ENCODE measurements around the gene RERE. TPM values are rescaled to one million over a fixed set of nuclear protein-coding genes. Genes with fewer than 3 reads are reported as not detected.
A peak's percentile ranks its signal among the peaks of the same experiment; 100 is the strongest.

Gene RERE
- total RNA-seq, 2 experiments from 2014 or later: 73.1 to 211 TPM

- Histone ChIP-seq H2AFZ (ENCODE audit: low read length) (no peak overlapping the region), H3K27ac (ENCODE audit: low read depth, low read length, poor library complexity, severe bottlenecking) (no peak overlapping the region), H3K4me3 (ENCODE audit: low read depth, low read length, poor library complexity, severe bottlenecking) (no peak overlapping the region), H3K4me1 (ENCODE audit: insufficient read depth, low read length, poor library complexity, severe bottlenecking) (no peaks in the 10 kb centered on the region), H3K9me2 (ENCODE audit: insufficient read depth, low read length) (no peaks in the 10 kb centered on the region), H4K20me1 (ENCODE audit: insufficient read depth, low read length) (no peaks in the 10 kb centered on the region), H3K9me3 (ENCODE audit: low read length) (no peaks in the 10 kb centered on the region), H3K4me2 (ENCODE audit: low read length) (no peak overlapping the region), H3K79me2 (ENCODE audit: insufficient read depth, low read depth, low read length) (no peaks in the 10 kb centered on the region), H3K36me3 (ENCODE audit: insufficient read depth, low read length) (0 out of 2 replicates have a peak, but pooled peaks cover 4% of the 10 kb centered on the region)
- no TSS peak for BruUV-seq (replicated peaks)
- intact Hi-C loops (cut with micrococcal nuclease; ENCODE audit: unreplicated experiment): no loop called here
- TF ChIP-seq, protein P1, sequence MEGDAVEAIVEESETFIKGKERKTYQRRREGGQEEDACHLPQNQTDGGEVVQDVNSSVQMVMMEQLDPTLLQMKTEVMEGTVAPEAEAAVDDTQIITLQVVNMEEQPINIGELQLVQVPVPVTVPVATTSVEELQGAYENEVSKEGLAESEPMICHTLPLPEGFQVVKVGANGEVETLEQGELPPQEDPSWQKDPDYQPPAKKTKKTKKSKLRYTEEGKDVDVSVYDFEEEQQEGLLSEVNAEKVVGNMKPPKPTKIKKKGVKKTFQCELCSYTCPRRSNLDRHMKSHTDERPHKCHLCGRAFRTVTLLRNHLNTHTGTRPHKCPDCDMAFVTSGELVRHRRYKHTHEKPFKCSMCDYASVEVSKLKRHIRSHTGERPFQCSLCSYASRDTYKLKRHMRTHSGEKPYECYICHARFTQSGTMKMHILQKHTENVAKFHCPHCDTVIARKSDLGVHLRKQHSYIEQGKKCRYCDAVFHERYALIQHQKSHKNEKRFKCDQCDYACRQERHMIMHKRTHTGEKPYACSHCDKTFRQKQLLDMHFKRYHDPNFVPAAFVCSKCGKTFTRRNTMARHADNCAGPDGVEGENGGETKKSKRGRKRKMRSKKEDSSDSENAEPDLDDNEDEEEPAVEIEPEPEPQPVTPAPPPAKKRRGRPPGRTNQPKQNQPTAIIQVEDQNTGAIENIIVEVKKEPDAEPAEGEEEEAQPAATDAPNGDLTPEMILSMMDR (conservative IDR thresholded peaks at IDR 0.05; ENCODE audit: low read length): no peak
- TF ChIP-seq EZH2phosphoT487 (IDR thresholded peaks at IDR 0.05; ENCODE audit: borderline replicate concordance, low read depth, low read length): no peak
- ChIA-PET CTCF (ENCODE audit: unreplicated experiment) (no interaction called here), POLR2A (no interaction called here)
- no peak for DNase-seq (ENCODE audit: low spot score)
These were observed 234.4 kb downstream of the RERE start for GRCh38 chr1:8583031-8583430.

GRCh38 chr1:8580566-8580965 is 236.9 kb downstream of the RERE start:
- Histone ChIP-seq H3K4me3 (ENCODE audit: low read depth, low read length, poor library complexity, severe bottlenecking) (no peak overlapping the region), H3K9me3 (ENCODE audit: low read length) (no peaks in the 10 kb centered on the region), H3K79me2 (ENCODE audit: insufficient read depth, low read depth, low read length) (no peaks in the 10 kb centered on the region), H2AFZ (ENCODE audit: low read length) (no peak overlapping the region), H3K4me1 (ENCODE audit: insufficient read depth, low read length, poor library complexity, severe bottlenecking) (no peaks in the 10 kb centered on the region), H4K20me1 (ENCODE audit: insufficient read depth, low read length) (no peaks in the 10 kb centered on the region), H3K36me3 (ENCODE audit: insufficient read depth, low read length) (0 out of 2 replicates have a peak, but pooled peaks cover 4% of the 10 kb centered on the region), H3K27ac (ENCODE audit: low read depth, low read length, poor library complexity, severe bottlenecking) (no peak overlapping the region), H3K4me2 (ENCODE audit: low read length) (no peak overlapping the region), H3K9me2 (ENCODE audit: insufficient read depth, low read length) (no peaks in the 10 kb centered on the region)
- POLR2A ChIA-PET: interaction anchor here (0.7 kb wide), 1 partner anchor 53 kb away, joined by 3 read pairs; no protein-coding TSS in a partner anchor
- no peak for DNase-seq (ENCODE audit: low spot score)
- TSS peak; percentile 10 for BruUV-seq (replicated peaks)
- CTCF ChIA-PET (ENCODE audit: unreplicated experiment): no interaction called here
- no peak for TF ChIP-seq EZH2phosphoT487 (IDR thresholded peaks at IDR 0.05; ENCODE audit: borderline replicate concordance, low read depth, low read length)
- TF ChIP-seq, protein P1 (conservative IDR thresholded peaks at IDR 0.05; ENCODE audit: low read length): no peak
- intact Hi-C loops (cut with micrococcal nuclease; ENCODE audit: unreplicated experiment): no loop called here

DNA sequence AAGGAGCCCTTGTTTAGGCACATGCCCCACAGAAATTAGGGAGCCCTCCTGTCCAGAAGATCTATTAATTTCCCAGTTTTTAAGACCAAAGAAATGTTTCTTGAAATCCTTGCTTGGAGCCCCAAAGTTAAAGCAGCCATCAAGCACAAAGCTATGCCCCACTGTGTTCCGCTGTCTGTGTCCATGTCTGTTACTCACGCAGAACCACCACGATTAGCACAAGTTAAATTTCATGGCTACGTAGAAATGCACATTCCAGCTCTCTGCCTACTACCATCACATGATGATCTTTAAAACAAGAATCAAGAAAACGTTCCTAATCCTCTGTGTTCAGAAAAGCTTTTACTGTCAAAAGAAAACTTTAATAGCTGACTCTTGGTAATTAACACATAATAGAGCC is 238.5 kb downstream of the RERE start:
- no peaks in the 10 kb centered on the region for H3K9me3 ChIP-seq (ENCODE audit: low read length)
- 0 out of 2 replicates have a peak, but pooled peaks cover 4% of the 10 kb centered on the region for H3K36me3 ChIP-seq (ENCODE audit: insufficient read depth, low read length)
- H3K27ac ChIP-seq (ENCODE audit: low read depth, low read length, poor library complexity, severe bottlenecking): no peak overlapping the region
- POLR2A ChIA-PET: interaction anchor here (0.6 to 1.3 kb wide), 5 partner anchors 9 to 36 kb away, joined by 3 to 7 read pairs (median 3); no protein-coding TSS in a partner anchor
- no peak overlapping the region for H2AFZ ChIP-seq (ENCODE audit: low read length)
- H3K4me1 ChIP-seq (ENCODE audit: insufficient read depth, low read length, poor library complexity, severe bottlenecking): no peaks in the 10 kb centered on the region
- BruUV-seq (replicated peaks): no TSS peak
- no peaks in the 10 kb centered on the region for H3K79me2 ChIP-seq (ENCODE audit: insufficient read depth, low read depth, low read length)
- TF ChIP-seq, protein P1 (conservative IDR thresholded peaks at IDR 0.05; ENCODE audit: low read length): no peak
- no peak for TF ChIP-seq EZH2phosphoT487 (IDR thresholded peaks at IDR 0.05; ENCODE audit: borderline replicate concordance, low read depth, low read length)
- intact Hi-C loops (cut with micrococcal nuclease; ENCODE audit: unreplicated experiment): no loop called here
- CTCF ChIA-PET (ENCODE audit: unreplicated experiment): no interaction called here
- no peak overlapping the region for H3K4me3 ChIP-seq (ENCODE audit: low read depth, low read length, poor library complexity, severe bottlenecking)
- no peaks in the 10 kb centered on the region for H4K20me1 ChIP-seq (ENCODE audit: insufficient read depth, low read length)
- H3K9me2 ChIP-seq (ENCODE audit: insufficient read depth, low read length): no peaks in the 10 kb centered on the region
- DNase-seq (ENCODE audit: low spot score): no peak
- no peak overlapping the region for H3K4me2 ChIP-seq (ENCODE audit: low read length)

All from OCI-LY7 (cell line).